ENCODE data around the gene GNE.

Gene GNE

GRCh38 chr9:36213989-36214388 is 44.3 kb downstream of the GNE start:
- no peak overlapping the region for H3K27ac ChIP-seq
- no peak overlapping the region for H3K4me2 ChIP-seq (ENCODE audit: low read length)
- H3K9ac ChIP-seq: no peak overlapping the region
- H3K79me2 ChIP-seq: peaks cover 3% of the 10 kb centered on the region
- no peak overlapping the region for H2AFZ ChIP-seq
- no peaks in the 10 kb centered on the region for H3K36me3 ChIP-seq (ENCODE audit: control insufficient read depth, insufficient read depth, low read length)
- TF ChIP-seq CTCF (IDR thresholded peaks at IDR 0.05): no peak
- no peak overlapping the region for H3K4me3 ChIP-seq (ENCODE audit: low read depth, low read length)
- no peaks in the 10 kb centered on the region for H3K9me3 ChIP-seq (ENCODE audit: control insufficient read depth, low read length)
- H3K4me1 ChIP-seq: no peaks in the 10 kb centered on the region
- no peaks in the 10 kb centered on the region for H3K27me3 ChIP-seq (ENCODE audit: control insufficient read depth, insufficient read depth, low read length)

- Histone ChIP-seq H3K36me3 (ENCODE audit: control insufficient read depth, insufficient read depth, low read length) (no peaks in the 10 kb centered on the region), H3K79me2 (peaks cover 5% of the 10 kb centered on the region), H3K4me3 (ENCODE audit: low read depth, low read length) (no peak overlapping the region), H3K27me3 (ENCODE audit: control insufficient read depth, insufficient read depth, low read length) (no peaks in the 10 kb centered on the region), H3K4me2 (ENCODE audit: low read length) (no peak overlapping the region), H3K9ac (no peak overlapping the region), H3K27ac (no peak overlapping the region), H3K9me3 (ENCODE audit: control insufficient read depth, low read length) (no peaks in the 10 kb centered on the region), H3K4me1 (no peaks in the 10 kb centered on the region), H2AFZ (no peak overlapping the region)
- no peak for TF ChIP-seq CTCF (IDR thresholded peaks at IDR 0.05)
Measured at GRCh38 chr9:36213387-36213786, 44.9 kb downstream of the GNE start.

DNA sequence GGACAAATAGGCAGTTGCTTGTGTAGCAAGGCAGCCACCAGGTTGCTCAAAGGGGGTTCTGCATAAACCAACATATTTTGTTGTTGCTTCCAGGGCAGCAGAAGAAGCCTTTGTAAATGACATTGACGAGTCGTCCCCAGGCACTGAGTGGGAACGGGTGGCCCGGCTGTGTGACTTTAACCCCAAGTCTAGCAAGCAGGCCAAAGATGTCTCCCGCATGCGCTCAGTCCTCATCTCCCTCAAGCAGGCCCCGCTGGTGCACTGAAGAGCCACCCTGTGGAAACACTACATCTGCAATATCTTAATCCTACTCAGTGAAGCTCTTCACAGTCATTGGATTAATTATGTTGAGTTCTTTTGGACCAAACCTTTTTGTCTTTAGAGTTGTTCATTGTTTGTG is 46.7 kb downstream of the GNE start:
- Histone ChIP-seq H3K4me1 (no peaks in the 10 kb centered on the region), H3K27me3 (ENCODE audit: control insufficient read depth, insufficient read depth, low read length) (no peaks in the 10 kb centered on the region), H3K9ac (no peak overlapping the region), H3K4me2 (ENCODE audit: low read length) (no peak overlapping the region), H3K27ac (no peak overlapping the region), H3K9me3 (ENCODE audit: control insufficient read depth, low read length) (no peaks in the 10 kb centered on the region), H3K79me2 (peaks cover 5% of the 10 kb centered on the region), H2AFZ (no peak overlapping the region), H3K4me3 (ENCODE audit: low read depth, low read length) (no peak overlapping the region), H3K36me3 (ENCODE audit: control insufficient read depth, insufficient read depth, low read length) (no peaks in the 10 kb centered on the region)
- no peak for TF ChIP-seq CTCF (IDR thresholded peaks at IDR 0.05)

DNA sequence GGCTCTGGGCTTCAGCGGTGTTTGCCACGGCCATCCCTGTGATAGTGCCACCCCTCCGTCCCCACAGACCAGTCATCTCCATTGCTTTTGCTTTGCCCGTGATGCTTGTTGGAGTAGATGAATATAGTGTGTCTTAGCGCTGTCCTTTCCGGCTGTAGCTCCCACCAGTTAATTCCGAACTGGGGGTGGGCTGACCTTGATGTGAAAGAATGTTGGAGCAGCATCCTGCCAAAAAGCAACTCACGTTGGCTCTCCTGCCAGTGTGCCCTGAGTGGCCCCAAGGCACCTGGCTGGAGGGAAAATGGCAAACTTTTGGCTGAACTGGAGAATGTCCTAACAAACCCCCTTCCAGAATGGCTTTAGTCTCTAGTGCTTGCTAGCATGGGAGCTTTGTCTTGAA is 47.5 kb downstream of the GNE start:
- Histone ChIP-seq H3K27me3 (ENCODE audit: control insufficient read depth, insufficient read depth, low read length) (no peaks in the 10 kb centered on the region), H3K9me3 (ENCODE audit: control insufficient read depth, low read length) (no peaks in the 10 kb centered on the region), H3K36me3 (ENCODE audit: control insufficient read depth, insufficient read depth, low read length) (no peaks in the 10 kb centered on the region), H3K27ac (no peak overlapping the region), H3K4me1 (no peaks in the 10 kb centered on the region), H3K79me2 (peaks cover 9% of the 10 kb centered on the region), H3K9ac (no peak overlapping the region), H3K4me3 (ENCODE audit: low read depth, low read length) (no peak overlapping the region), H2AFZ (no peak overlapping the region), H3K4me2 (ENCODE audit: low read length) (no peak overlapping the region)
- TF ChIP-seq CTCF (IDR thresholded peaks at IDR 0.05): no peak

GRCh38 chr9:36208521-36209253 is 49.6 kb downstream of the GNE start:
- no peak overlapping the region for H3K4me3 ChIP-seq (ENCODE audit: low read depth, low read length)

More at GRCh38 chr9:36208521-36209253, 49.6 kb downstream of the GNE start:
- Histone ChIP-seq H3K27me3 (ENCODE audit: control insufficient read depth, insufficient read depth, low read length) (no peaks in the 10 kb centered on the region), H3K79me2 (peaks cover 9% of the 10 kb centered on the region), H3K4me1 (no peaks in the 10 kb centered on the region), H3K9me3 (ENCODE audit: control insufficient read depth, low read length) (no peaks in the 10 kb centered on the region), H3K27ac (no peak overlapping the region), H3K9ac (no peak overlapping the region), H3K36me3 (ENCODE audit: control insufficient read depth, insufficient read depth, low read length) (no peaks in the 10 kb centered on the region), H3K4me2 (ENCODE audit: low read length) (no peak overlapping the region), H2AFZ (no peak overlapping the region)
- TF ChIP-seq CTCF (IDR thresholded peaks at IDR 0.05): no peak

Measured in parathyroid adenoma (tissue), 2 donors.